Measurements from ENCODE around the gene ABL1. TPM values are rescaled to one million over a fixed set of nuclear protein-coding genes. Genes with fewer than 3 reads are reported as not detected.

ABL1 gene
- total RNA-seq, 4 donors from 2014 or later, result 60.3 to 97.0 (median 79.8) TPM

GRCh38 chr9:130825809-130826208 is 9.2 kb upstream of the ABL1 start:
- H3K9me3 ChIP-seq, result no peaks in the 10 kb centered on the region
- no peak overlapping the region for H3K4me3 ChIP-seq (replicated peaks in 1 of 3)
- no peak for DNase-seq
- H3K27me3 ChIP-seq, result no peaks in the 10 kb centered on the region
- intact Hi-C loops (cut with DNase I), result no loop called here
- TF ChIP-seq POLR2A (IDR thresholded peaks at IDR 0.05), result no peak
- TF ChIP-seq CTCF (IDR thresholded peaks at IDR 0.05), result no peak
- peaks cover 24 to 48% of the 10 kb centered on the region in 2 donors for H3K4me1 ChIP-seq
- peak overlapping the region; percentile 26 to 88 (median 86) for H3K27ac ChIP-seq
- WGBS, 2 donors, result 87 to 93% methylated on average over 5 of the region's 5 CpGs
- no peaks in the 10 kb centered on the region for H3K36me3 ChIP-seq

GRCh38 chr9:130829762-130830161 is 5.3 kb upstream of the ABL1 start:
- intact Hi-C loops (cut with DNase I), result no loop called here
- Histone ChIP-seq H3K4me3 (replicated peaks in 1 of 3) (no peak overlapping the region), H3K27ac (no peak overlapping the region), H3K27me3 (no peaks in the 10 kb centered on the region), H3K9me3 (no peaks in the 10 kb centered on the region), H3K36me3 (no peaks in the 10 kb centered on the region), H3K4me1 (peaks cover 26 to 43% of the 10 kb centered on the region in 2 donors)
- WGBS, 2 donors, result 88 to 93% methylated on average over 1 of the region's 1 CpG
- no peak for DNase-seq
- TF ChIP-seq POLR2A (IDR thresholded peaks at IDR 0.05) (no peak), CTCF (IDR thresholded peaks at IDR 0.05) (no peak)

GRCh38 chr9:130830231-130830760 is 4.8 kb upstream of the ABL1 start:
- Histone ChIP-seq H3K4me3 (replicated peaks in 1 of 3) (no peak overlapping the region), H3K27ac (no peak overlapping the region), H3K27me3 (no peaks in the 10 kb centered on the region), H3K9me3 (no peaks in the 10 kb centered on the region), H3K4me1 (peaks cover 23 to 38% of the 10 kb centered on the region in 2 donors), H3K36me3 (no peaks in the 10 kb centered on the region)
- TF ChIP-seq POLR2A (IDR thresholded peaks at IDR 0.05), result no peak
- TF ChIP-seq CTCF (IDR thresholded peaks at IDR 0.05), result no peak
- no peak for DNase-seq
- intact Hi-C loops (cut with DNase I), result no loop called here
- WGBS, 2 donors, result 72 to 80% methylated on average over 3 of the region's 3 CpGs

- no peak for DNase-seq
- H3K36me3 ChIP-seq, result no peaks in the 10 kb centered on the region
- peak overlapping the region in 1 of 3 donors; percentile 12 for H3K27ac ChIP-seq
- intact Hi-C loops (cut with DNase I), result no loop called here
- H3K9me3 ChIP-seq, result no peaks in the 10 kb centered on the region
- H3K4me1 ChIP-seq, result peaks cover 15 to 30% of the 10 kb centered on the region in 2 donors
- H3K27me3 ChIP-seq, result no peaks in the 10 kb centered on the region
- TF ChIP-seq CTCF (IDR thresholded peaks at IDR 0.05) (no peak), POLR2A (IDR thresholded peaks at IDR 0.05) (no peak)
- H3K4me3 ChIP-seq (replicated peaks in 1 of 3), result no peak overlapping the region
Observed at GRCh38 chr9:130831077-130831476, 4.0 kb upstream of the ABL1 start.

- no peak for DNase-seq
- Histone ChIP-seq H3K27ac (peak overlapping the region in 2 of 3 donors; percentile 89 to 96), H3K4me3 (replicated peaks in 1 of 3) (no peak overlapping the region), H3K27me3 (no peaks in the 10 kb centered on the region), H3K9me3 (no peaks in the 10 kb centered on the region), H3K36me3 (no peaks in the 10 kb centered on the region), H3K4me1 (peaks cover 31 to 36% of the 10 kb centered on the region in 2 donors)
- intact Hi-C loops (cut with DNase I), result no loop called here
- TF ChIP-seq POLR2A (IDR thresholded peaks at IDR 0.05), result no peak
- 76 to 86% methylated on average over 8 of the region's 8 CpGs for WGBS, 2 donors
Observed at GRCh38 chr9:130833031-130833990, 1.7 kb upstream of the ABL1 start.
